ENCODE results near the gene ALOXE3. TPM values are rescaled to one million over a fixed set of nuclear protein-coding genes. Genes with fewer than 3 reads are reported as not detected.
A peak's percentile ranks its signal among the peaks of the same experiment; 100 is the strongest.

The ALOXE3 gene
- total and polyA plus RNA-seq, 9 donors, result not detected

DNA sequence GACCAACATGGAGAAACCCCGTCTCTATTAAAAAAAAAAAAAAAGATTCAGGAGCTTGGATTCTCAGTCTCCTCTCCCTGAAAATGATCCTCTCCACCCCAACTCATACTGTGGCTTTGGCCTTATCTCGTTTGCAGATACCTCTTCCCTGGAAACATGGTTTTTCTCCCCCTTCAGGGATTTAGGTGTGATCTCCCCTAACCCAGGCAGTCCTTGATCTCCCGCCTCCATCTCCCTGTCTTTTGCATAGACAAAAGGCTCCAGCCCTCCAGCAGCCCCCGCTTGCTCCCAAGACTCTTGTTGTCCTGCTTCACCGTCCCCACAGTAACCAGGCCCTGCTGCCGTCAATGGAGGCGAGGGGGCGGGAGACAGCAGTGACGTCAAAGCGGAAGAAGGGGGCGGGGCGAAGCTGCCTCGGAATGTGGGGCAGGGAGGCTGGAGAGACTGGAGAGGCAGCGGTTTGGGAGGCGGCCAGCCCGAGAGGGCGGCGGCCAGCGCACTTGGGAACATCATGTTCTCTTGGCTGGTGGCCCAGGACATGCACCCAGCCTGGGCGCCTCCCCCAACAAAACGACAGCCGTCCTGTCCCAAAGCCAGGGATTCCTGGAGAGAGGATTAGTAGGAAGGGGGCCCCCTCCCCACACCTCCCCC, 35.8 kb upstream of the ALOXE3 start:
- no peaks in the 10 kb centered on the region for H3K9me3 ChIP-seq (replicated peaks; ENCODE audit: control insufficient read depth, low read depth, low read length)
- H3K4me1 ChIP-seq (ENCODE audit: control insufficient read depth, insufficient read depth, low read length), result peaks cover 70% of the 10 kb centered on the region

DNA sequence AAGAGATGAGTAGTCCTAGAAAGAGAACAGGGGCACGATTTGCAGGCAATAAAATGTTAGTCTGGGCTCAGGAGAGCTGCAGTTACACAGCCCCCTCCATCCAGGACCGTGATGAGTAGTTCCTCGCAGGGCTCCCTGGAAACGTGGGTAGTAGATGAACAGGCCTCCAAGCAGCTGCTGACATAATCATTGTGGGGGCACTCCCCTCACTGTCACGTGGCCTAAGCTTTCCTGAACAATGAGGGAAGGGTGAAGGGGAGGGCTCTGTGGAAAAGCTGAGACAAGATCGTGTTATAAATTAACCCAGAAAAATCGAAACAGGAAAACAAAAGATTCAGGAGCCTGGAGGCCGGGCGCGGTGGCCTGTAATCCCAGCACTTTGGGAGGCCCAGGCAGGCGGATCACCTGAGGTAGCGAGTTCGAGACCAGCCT, 35.2 kb upstream of the ALOXE3 start:
- 7% methylated on average over 10 of the region's 13 CpGs for WGBS (ENCODE audit: insufficient coverage)
- DNase-seq, result peak; percentile 98
- Histone ChIP-seq H3K9me3 (replicated peaks; ENCODE audit: control insufficient read depth, low read depth, low read length) (no peaks in the 10 kb centered on the region), H3K4me3 (ENCODE audit: low read length) (peak overlapping the region; percentile 31), H3K36me3 (ENCODE audit: control insufficient read depth, insufficient read depth, low read length) (peaks cover 22% of the 10 kb centered on the region), H3K27ac (ENCODE audit: low read length) (peak overlapping the region; percentile 98), H3K27me3 (ENCODE audit: control insufficient read depth, insufficient read depth, low read length) (no peaks in the 10 kb centered on the region), H3K4me1 (ENCODE audit: control insufficient read depth, insufficient read depth, low read length) (peaks cover 69% of the 10 kb centered on the region)

More for the DNA sequence above, 35.8 kb upstream of the ALOXE3 start:
- H3K27ac ChIP-seq (ENCODE audit: low read length), result peak overlapping the region; percentile 98
- H3K36me3 ChIP-seq (ENCODE audit: control insufficient read depth, insufficient read depth, low read length), result peaks cover 18% of the 10 kb centered on the region
- 0% methylated on average over 14 of the region's 22 CpGs for WGBS (ENCODE audit: insufficient coverage)
- peak; percentile 99 for DNase-seq
- no peaks in the 10 kb centered on the region for H3K27me3 ChIP-seq (ENCODE audit: control insufficient read depth, insufficient read depth, low read length)
- peak overlapping the region; percentile 88 for H3K4me3 ChIP-seq (ENCODE audit: low read length)

GRCh38 chr17:8153031-8153451, 34.7 kb upstream of the ALOXE3 start:
- H3K9me3 ChIP-seq (replicated peaks; ENCODE audit: control insufficient read depth, low read depth, low read length), result no peaks in the 10 kb centered on the region
- H3K36me3 ChIP-seq (ENCODE audit: control insufficient read depth, insufficient read depth, low read length), result peaks cover 24% of the 10 kb centered on the region
- peaks cover 65% of the 10 kb centered on the region for H3K4me1 ChIP-seq (ENCODE audit: control insufficient read depth, insufficient read depth, low read length)
- 44% methylated on average over 7 of the region's 7 CpGs for WGBS (ENCODE audit: insufficient coverage)
- H3K27ac ChIP-seq (ENCODE audit: low read length), result peak overlapping the region; percentile 98
- DNase-seq, result peak; percentile 61
- H3K27me3 ChIP-seq (ENCODE audit: control insufficient read depth, insufficient read depth, low read length), result no peaks in the 10 kb centered on the region
- H3K4me3 ChIP-seq (ENCODE audit: low read length), result peak overlapping the region; percentile 66

DNA sequence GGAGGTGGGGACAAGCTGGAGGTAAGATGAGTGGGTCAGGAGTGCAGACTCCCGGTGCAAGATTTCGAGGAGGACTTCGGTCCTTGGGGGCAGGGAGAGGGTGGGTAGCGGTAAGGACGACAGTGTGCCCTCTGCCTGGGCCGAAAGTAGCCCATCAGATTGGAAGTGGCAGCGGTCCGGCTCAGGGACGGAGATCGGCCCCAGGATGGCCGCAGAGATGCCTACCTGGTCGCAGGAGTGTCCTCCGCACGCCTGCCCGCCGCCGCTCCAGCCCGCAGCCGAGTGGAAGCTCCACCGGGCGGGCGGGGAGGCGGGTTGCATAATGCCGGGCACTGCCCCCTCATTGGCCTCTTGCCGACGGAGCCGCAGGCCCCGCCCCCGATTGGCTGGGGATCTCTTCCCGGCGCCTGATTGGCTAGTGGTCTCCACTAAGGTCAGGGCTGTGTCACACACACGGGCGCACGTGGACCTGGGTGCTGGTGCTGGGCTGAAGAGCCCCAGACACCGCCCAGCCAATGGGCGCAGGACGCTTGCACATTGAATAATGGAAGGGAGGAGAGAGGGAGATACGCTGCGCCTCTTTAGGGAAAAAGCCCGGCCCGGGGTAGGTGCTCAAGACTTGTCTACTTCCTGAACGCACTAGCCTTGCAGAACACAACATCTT, 33.9 kb upstream of the ALOXE3 start, which contains the start of gene PER1:
TSS of gene PER1 (minus strand) at position 293 of the 664 bp plus-strand sequence. CDS start 1,698 bp downstream, outside the sequence.
- peak within 1 kb of the TSS; percentile 98 for H3K27ac ChIP-seq (ENCODE audit: low read length)
- H3K9me3 ChIP-seq (replicated peaks; ENCODE audit: control insufficient read depth, low read depth, low read length), result no peaks in the 10 kb centered on the region
- no peaks in the 10 kb centered on the region for H3K27me3 ChIP-seq (ENCODE audit: control insufficient read depth, insufficient read depth, low read length)
- WGBS (ENCODE audit: insufficient coverage), result 2% methylated on average over 36 of the region's 42 CpGs
- DNase-seq, result peak; percentile 94
- peak within 1 kb of the TSS; percentile 66 for H3K4me3 ChIP-seq (ENCODE audit: low read length)
- H3K4me1 ChIP-seq (ENCODE audit: control insufficient read depth, insufficient read depth, low read length), result peaks cover 65% of the 10 kb centered on the region
- peaks cover 32% of the 10 kb centered on the region for H3K36me3 ChIP-seq (ENCODE audit: control insufficient read depth, insufficient read depth, low read length)

- 0% methylated on average over 21 of the region's 22 CpGs for WGBS (ENCODE audit: insufficient coverage)
- Histone ChIP-seq H3K4me3 (ENCODE audit: low read length) (peak overlapping the region; percentile 66), H3K36me3 (ENCODE audit: control insufficient read depth, insufficient read depth, low read length) (peaks cover 38% of the 10 kb centered on the region), H3K4me1 (ENCODE audit: control insufficient read depth, insufficient read depth, low read length) (peaks cover 59% of the 10 kb centered on the region), H3K9me3 (replicated peaks; ENCODE audit: control insufficient read depth, low read depth, low read length) (no peaks in the 10 kb centered on the region), H3K27me3 (ENCODE audit: control insufficient read depth, insufficient read depth, low read length) (no peaks in the 10 kb centered on the region), H3K27ac (ENCODE audit: low read length) (peak overlapping the region; percentile 98)
- DNase-seq, result peak; percentile 95
Observed at GRCh38 chr17:8151641-8152111, 33.4 kb upstream of the ALOXE3 start.

DNA sequence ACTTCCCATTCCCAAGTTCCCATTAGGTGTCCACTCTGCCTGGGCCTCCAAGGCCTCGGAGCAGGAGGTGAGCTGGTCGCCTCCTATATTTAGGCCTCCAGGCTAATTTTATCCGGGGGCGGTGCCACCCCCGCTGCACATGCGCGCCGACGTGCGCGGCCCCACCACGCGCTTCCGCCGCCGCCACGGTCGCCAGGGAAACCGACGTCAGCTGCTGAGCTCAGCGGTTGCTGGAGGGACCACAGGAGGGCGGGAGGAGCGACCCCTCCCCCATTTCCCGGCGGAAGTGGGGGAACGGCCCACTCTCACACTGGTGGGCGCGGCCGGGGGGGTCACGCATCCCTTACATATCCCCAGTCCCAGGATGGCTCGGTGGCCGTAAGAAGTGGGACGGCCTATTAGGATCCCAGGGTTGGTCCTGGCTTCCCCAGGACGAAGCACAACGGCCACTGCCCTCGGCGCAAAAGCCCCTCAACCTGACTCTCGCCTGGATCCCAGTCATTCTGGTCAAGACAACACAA, 32.9 kb upstream of the ALOXE3 start:
- Histone ChIP-seq H3K4me1 (ENCODE audit: control insufficient read depth, insufficient read depth, low read length) (peaks cover 58% of the 10 kb centered on the region), H3K36me3 (ENCODE audit: control insufficient read depth, insufficient read depth, low read length) (peaks cover 43% of the 10 kb centered on the region), H3K27ac (ENCODE audit: low read length) (peak overlapping the region; percentile 98), H3K27me3 (ENCODE audit: control insufficient read depth, insufficient read depth, low read length) (no peaks in the 10 kb centered on the region), H3K4me3 (ENCODE audit: low read length) (peak overlapping the region; percentile 66), H3K9me3 (replicated peaks; ENCODE audit: control insufficient read depth, low read depth, low read length) (no peaks in the 10 kb centered on the region)
- DNase-seq, result peak; percentile 98
- WGBS (ENCODE audit: insufficient coverage), result under 1% methylated on average over 38 of the region's 38 CpGs

DNA sequence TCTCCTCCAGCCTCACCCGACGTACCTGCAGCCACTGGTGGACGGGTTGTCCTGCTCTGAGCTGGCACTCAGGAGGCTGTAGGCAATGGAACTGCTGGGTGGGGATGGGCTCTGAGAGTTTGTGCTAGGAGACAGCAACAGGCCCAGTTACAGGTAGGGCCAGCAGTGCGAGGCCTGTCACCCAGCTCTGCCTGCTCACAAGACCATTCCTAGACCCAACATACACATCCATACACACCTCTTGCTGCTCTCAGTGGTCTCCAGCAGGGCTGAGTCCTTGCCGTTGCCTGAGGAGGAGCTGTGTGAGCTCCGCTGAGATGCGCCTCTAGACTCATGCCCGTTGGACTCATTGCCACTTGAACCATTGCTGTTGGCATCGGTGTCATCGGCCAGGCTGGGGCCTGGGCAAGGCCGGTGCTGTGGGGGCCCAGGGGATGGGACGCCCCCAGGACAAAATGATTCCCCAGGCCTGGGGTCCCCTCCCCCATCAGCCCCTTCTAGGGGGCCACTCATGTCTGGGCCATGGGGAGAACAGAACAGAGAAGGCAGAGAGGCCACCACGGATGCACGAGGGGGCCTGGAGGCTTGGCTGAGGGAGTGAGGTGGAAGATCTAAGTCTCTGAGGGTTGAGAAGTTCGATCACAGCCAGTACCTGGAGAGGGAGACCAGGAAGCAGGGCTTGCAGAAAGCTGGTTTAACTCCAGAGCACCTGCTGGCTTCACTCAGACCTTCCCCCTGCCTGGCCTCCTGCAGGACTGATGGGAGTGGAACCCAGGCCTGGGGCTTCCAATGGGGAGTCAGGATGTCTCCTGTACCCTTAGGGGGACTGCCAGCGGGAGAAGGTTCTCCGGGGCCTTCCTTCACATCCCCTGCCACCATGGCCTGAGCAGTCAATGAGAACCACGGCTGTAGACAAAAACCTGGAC, 32.1 kb upstream of the ALOXE3 start:
- Histone ChIP-seq H3K4me1 (ENCODE audit: control insufficient read depth, insufficient read depth, low read length) (peaks cover 53% of the 10 kb centered on the region), H3K36me3 (ENCODE audit: control insufficient read depth, insufficient read depth, low read length) (peaks cover 50% of the 10 kb centered on the region), H3K27ac (ENCODE audit: low read length) (peak overlapping the region; percentile 98), H3K9me3 (replicated peaks; ENCODE audit: control insufficient read depth, low read depth, low read length) (no peaks in the 10 kb centered on the region), H3K4me3 (ENCODE audit: low read length) (peak overlapping the region; percentile 20), H3K27me3 (ENCODE audit: control insufficient read depth, insufficient read depth, low read length) (no peaks in the 10 kb centered on the region)
- peak; percentile 46 for DNase-seq
- WGBS (ENCODE audit: insufficient coverage), result 52% methylated on average over 10 of the region's 18 CpGs

DNA sequence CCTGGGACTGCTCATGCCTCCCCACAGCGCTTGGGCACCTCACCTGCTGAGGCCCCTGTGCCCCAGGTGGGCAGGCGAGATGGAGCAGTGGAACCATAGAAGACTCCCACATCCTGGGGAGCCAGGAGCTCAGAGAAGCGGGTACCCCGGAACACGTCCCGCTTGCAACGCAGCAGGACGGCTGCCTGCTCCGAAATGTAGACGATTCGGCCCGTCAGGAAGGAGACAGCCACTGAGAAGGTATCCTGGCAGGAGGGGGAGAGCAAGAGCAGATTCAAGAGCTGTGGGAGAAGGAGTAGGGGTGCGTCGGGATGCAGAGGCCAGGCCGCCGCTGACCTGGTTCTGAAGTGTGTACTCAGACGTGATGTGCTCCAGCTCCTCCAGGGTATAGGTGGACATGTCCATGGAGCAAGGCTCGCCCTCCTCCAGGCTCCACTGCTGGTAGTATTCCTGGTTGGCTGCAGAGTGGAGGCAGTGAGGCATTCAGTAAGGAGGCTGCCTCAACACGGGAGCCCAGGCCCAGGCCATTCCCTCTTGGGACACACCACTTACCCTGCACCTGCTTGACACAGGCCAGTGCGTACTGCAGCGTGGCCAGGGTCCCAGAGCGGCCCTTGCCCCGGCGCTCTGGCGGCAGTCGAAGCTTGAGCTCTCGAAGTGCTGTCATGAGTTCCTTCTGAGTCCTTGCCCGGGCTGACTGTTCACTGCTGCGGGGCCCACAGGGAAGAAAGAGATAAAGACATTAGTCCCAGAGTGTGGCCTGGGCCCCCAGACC, 31.3 kb upstream of the ALOXE3 start:
- 94% methylated on average over 28 of the region's 29 CpGs for WGBS (ENCODE audit: insufficient coverage)
- Histone ChIP-seq H3K27me3 (ENCODE audit: control insufficient read depth, insufficient read depth, low read length) (no peaks in the 10 kb centered on the region), H3K36me3 (ENCODE audit: control insufficient read depth, insufficient read depth, low read length) (peaks cover 58% of the 10 kb centered on the region), H3K27ac (ENCODE audit: low read length) (peak overlapping the region; percentile 98), H3K4me1 (ENCODE audit: control insufficient read depth, insufficient read depth, low read length) (peaks cover 45% of the 10 kb centered on the region), H3K4me3 (ENCODE audit: low read length) (no peak overlapping the region), H3K9me3 (replicated peaks; ENCODE audit: control insufficient read depth, low read depth, low read length) (no peaks in the 10 kb centered on the region)
- peak; percentile 30 for DNase-seq

DNA sequence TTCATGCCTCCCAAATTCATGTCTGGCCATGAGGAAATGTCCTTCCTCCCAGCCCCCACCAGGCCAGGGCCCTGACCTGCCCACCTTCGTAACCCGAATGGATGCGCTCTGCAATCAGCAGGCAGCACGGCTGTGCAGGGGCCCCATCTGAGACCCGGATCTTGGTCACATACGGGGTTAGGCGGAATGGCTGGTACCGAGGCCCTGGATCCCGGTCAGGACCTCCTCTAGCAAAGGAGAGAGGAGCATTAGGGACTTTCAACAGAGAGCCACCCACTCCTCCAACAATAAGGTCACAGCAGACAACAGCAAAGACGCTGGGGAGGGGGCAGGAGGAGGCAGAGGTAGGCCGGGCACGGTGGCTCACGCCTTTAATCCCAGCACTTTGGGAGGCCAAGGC, 30.2 kb upstream of the ALOXE3 start:
- H3K27me3 ChIP-seq (ENCODE audit: control insufficient read depth, insufficient read depth, low read length), result no peaks in the 10 kb centered on the region
- 100% methylated on average over 3 of the region's 13 CpGs for WGBS (ENCODE audit: insufficient coverage)
- H3K9me3 ChIP-seq (replicated peaks; ENCODE audit: control insufficient read depth, low read depth, low read length), result no peaks in the 10 kb centered on the region
- no peak for DNase-seq
- peaks cover 37% of the 10 kb centered on the region for H3K4me1 ChIP-seq (ENCODE audit: control insufficient read depth, insufficient read depth, low read length)
- no peak overlapping the region for H3K27ac ChIP-seq (ENCODE audit: low read length)
- H3K4me3 ChIP-seq (ENCODE audit: low read length), result no peak overlapping the region
- H3K36me3 ChIP-seq (ENCODE audit: control insufficient read depth, insufficient read depth, low read length), result peaks cover 68% of the 10 kb centered on the region
